Ecto neural progenitor cell (in vitro differentiated cells): Measurements from ENCODE around the gene BRIP1.
"Not testable (repeated sequence)": the region's sequence is repeated elsewhere in the genome, so short reads cannot be mapped to it uniquely, and the experiment has no call there.

ENCODE experiments used
- DNase-seq: peaks from one replicate; pipeline ENCODE4 v3.0.0-alpha.2; 2018; ENCODE audit warnings: low spot score

BRIP1 gene

DNA sequence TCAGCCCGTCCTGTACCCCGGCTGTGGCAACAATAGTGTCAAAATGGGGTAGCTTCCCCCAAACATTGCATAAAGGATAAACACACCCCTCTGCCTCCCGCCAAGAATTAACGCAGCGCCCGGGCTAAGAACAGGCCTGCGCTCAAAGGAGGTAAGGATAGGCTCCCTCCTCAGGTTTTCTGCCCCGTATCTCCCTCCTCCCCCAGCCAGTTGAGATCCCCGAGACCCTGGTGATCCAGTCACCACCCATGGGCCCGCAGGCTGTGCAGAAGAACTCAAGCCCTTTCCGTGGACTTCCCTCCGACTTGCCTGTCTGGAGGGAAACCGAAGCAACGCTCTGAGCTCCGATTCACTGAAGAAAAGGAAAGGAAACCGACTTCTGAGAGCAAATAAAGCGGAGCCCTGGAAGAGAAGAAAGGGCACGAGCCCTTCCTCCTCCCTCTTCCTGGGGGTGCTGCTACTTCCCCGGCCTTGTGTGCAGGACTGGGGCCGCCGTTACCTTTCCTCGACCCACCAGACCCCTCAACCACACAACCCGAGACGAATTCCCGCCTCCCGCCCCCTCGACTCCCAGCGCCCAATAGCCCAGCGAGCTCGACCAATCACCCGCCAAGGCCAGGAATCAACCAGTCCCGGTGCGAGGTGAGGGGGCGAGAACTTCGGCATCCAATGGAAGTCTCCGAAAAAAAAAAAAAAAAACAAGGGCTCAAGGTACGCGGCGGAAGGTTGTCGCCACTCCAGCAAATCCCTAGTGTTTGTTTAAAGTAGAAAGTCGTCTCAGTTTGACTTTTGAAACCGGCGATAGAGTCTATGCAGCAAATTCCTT, at the start of gene BRIP1:
TSS of gene BRIP1 (minus strand) at position 554 of the 826 bp plus-strand sequence. CDS start 1,989 bp downstream, outside the sequence.
- peak; percentile 98 for DNase-seq

DNA sequence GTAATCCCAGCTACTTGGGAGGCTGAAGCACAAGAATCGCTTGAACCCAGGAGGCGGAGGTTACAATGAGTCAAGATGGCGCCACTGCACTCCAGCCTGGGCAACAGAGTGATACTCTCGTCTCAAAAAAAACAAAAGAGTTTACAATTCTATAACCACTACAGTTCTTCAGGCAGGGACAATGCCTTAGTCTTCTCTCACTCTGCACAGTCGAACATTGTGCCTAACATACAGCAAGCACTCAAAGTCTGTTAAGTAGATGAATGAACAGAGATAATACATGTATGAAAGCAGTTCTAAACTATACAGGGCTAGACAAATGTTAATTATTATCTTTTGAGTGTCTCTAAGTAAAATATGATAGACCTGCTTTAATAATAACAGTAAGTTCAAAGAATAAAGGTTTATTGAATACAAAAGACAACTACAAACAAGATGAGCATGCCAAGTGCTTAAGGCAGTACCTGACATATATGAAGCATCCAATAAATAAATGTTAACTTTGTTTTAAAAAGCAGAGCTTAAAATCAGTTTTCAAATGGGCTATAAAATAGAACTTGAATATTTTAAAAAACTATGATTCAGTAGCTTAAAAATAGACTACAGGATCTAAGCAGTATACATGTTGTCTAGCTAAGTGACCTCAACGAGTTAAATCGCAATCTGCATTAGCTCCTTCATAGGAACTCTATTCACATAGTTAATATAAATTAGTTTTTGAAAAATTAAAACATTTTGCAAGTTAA, 45.1 kb upstream of the BRIP1 start:
- no peak for DNase-seq

DNA sequence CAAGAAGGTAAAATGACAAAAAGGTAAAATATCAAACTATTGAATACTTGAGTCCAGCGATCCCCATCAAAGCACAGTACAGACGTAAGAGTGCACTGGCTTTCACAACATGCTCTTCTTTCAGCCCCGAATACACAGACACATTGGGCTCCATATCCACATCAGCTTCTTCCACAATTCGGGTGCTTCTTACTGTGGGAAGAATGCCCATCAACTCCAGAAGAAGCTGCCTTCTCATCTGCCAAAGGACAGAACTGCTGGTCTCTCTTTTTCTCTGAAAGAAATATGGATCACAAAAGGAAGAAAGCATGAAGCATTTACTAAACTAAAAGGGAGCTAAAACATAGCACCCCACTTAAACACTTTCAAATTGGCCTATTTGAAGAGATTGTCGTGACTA, 44.0 kb upstream of the BRIP1 start:
- DNase-seq: no peak

DNA sequence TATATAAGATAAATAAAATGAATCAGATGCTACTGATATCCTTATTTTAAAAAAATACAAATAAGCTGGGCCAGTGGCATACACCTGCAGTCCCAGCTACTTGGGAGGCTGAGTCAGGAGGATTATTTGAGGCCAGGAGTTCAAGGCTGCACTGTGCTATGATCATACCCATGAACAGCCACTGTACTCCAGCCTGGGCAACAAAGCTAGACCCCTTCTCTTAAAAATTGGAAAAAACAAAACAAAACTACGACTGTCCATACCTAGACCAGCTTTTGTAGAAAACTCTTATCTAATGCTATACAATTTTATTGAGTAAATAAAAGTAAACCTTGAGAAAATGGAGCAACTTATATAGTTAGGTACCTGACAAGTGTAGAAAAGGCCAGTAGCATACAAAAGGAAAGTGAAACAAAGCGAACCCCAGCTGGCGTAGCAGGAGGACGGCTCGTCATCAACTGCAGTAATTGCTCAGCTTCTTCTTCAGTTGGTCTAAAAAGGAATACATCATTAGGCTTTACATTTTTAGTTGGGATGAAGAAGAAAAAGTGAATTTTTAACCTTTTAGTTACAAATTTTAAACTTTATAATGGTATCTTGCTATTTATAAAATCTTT, 40.9 kb upstream of the BRIP1 start:
- DNase-seq: no peak

DNA sequence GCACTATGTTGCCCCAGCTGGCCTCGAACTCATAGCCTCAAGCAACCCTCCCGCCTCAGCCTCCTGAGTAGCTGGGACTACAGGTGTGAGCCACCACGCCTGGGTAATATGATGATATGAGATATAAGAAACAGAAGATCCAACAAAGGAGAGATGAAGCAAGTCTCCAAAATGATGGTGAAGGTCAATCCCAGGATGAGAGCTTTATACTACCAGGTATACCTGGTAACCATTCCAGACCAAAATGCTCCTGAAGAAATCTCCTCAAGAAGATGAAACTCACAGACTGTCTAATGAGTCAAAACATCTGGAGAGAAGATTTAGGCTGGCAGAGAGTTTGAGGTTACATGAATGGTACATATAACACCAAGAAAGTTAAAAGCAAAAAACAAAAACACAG, 39.9 kb upstream of the BRIP1 start:
- no peak for DNase-seq

DNA sequence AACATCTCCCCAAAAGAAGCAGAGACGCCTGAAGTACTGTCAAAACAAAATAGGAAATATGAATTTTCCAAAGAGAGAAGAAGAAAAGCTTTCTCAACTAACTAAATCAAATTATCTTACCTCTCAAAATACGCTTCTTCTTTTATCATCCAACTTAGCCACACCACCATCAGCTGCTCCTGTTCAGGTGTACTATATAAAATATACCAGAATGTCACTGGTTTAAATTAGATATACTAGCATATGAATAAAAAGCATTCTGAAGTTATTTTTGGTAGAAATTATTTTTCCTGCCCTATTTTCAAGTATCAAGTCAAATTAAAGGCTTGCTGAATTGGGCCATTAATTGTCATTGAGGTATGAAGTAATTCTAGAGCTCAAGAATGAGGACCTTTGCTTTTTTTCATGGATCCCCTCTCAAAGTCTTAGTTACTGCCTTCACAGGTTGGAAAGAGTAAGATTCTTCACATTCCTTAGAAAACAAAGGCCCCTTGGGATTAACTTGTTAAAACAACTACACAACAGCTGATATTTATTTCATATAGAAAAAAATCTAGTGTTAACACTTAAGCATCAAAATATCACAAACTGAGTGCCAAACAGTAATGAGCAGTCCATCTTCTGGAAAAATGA, 34.3 kb upstream of the BRIP1 start:
- no peak for DNase-seq

DNA sequence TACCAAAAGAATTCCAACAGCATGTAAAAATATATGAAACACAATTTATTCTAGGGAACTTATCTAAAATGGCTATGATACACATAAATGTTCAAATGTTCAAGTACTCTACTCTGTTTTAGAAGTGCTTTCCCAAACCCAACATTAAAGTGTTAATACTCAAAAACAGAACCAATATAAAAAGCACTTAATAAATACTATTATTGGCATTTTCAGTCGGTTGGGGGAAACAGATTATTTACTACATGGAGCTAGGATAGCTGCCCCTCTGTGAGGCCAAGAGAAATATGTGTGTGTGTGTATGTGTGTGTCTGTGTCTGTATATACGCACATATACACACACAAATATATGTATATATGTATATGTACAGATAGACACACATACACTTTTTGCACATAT, 32.1 kb upstream of the BRIP1 start:
- no peak for DNase-seq

DNA sequence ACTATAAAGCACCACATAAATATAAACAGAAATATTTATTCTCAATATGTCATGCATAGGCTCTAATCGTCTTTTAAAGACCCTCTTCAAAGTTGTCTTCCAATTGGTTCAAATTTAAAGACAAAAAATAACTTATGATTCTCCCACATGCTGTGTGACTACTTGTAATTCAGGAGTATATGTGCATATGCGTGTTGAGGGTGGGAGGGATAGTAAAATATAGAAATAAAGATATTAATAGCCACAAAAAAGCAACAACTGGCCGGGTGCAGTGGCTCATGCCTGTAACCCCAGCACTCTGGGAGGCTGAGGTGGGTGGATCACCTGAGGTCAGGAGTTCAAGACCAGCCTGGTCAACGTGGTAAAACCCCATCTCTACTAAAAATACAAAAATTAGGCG, 31.0 kb upstream of the BRIP1 start:
- DNase-seq: not testable (repeated sequence)

DNA sequence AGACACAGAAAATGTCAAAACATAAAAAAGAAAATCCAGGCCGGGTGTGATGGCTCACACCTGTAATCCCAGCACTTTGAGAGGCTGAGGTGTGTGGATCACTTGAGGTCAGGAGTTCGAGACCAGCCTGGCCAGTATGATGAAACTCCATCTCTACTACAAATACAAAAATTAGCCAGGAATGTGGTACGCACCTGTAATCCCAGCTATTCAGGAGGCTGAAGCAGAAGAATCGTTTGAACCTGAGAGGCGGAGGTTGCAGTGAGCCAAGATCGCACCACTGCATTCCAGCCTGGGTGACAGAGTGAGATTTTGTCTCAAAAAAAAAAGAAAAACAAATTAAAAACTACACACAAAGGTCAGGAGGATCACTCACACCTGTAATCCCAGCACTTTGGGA, 24.4 kb upstream of the BRIP1 start:
- DNase-seq: not testable (repeated sequence)

DNA sequence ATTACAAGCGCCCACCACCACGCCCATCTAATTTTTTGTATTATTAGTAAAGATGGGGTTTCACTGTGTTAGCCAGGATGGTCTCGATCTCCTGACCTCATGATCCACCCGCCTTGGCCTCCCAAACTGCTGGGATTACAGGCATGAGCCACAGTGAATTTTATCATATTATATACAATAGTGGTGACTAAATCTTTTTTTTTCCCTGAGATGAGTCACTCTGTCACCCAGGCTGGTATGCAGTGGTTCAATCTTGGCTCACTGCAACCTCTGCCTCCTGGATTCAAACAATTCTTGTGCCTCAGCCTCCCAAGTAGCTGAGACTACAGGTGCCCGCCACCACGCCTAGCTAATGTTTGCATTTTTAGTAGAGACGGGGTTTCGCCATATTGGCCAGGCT, 22.5 kb upstream of the BRIP1 start:
- DNase-seq: not testable (repeated sequence)

DNA sequence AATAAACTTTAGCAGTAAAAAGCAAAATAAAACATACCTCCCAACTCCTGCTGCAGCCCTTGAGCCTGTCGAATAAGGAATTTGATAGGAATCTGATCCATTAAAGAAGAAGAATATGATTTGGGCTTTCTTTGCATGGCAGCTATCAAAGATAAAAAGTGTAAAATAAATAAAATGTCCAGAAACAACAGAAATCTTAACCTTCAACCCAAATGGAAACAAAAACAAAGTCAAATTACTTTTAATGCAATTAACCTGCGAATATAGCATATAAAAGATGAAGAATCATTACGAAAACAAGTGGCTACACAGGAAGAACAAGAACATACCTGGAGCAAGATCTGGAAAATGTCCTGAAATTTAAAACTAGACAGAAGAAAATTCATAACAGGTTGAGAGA, 21.5 kb upstream of the BRIP1 start:
- no peak for DNase-seq

DNA sequence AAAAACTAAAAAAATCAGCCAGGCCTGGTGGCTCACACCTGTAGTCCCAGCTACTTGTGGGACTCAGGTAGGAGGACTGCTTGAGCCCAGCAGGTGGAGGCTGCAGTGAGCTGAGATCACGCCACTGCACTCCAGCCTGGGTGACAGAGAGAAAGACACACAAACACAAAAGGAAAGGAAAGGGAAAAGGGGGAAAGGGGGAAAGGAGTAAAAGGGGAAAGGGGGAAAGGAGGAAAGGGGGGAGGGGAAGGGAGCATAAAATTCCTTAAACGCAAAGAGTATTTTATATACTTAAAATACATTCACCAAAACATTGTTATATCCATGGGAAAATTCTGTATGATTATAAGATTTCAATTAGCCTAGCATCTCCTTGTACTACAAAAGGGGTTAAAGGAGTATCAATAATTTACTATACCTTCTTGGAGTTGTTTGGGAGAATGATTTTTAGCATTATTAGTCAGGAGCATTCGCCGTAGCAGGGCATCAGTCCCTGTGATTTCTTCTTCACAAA, 17.3 kb upstream of the BRIP1 start:
- no peak for DNase-seq

DNA sequence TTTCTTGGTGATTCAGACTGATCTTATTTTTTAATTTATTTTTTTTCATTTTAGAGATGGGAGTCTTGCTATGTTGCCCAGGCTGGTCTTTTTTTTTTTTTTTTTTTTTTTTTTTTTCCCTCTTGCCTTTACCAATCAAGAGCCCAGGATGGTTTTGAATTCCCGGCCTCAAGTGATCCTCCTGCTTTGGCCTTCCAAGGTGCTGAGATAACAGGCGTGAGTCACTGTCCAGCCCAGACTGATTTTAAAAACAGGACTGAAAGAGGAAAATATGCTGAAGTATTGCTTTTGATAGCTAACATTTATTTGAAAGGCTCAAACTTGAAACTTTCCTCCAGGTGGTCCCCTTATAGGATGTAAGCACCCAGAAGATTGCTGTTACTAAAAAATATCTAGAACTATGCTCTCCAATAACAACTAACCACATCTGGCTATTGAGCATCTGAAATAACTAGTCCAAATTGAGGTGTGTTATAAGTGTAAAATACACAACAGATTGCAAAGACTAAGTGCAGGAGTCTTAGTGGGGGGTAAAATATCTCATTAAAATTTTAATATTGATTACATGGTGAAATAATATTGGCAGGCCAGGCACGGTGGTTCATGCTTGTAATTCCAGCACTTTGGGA, 15.8 kb upstream of the BRIP1 start:
- no peak for DNase-seq

DNA sequence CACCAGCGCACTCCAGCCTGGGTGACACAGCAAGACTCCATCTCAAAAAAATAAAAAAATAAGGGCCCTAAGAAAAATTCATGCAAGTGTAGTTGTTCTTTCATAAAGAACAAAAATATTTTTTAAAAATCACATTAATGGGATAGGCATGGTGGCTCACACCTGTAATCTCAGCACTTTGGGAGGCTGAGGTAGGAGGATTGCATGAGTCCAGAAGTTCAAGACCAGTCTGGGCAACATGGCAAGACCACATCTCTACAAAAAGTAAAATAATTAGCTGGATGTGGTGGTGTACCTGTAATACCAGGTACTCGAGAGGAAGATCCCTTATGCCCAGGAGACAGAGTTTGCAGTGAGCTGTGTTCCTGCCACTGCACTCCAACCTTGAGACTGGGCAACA, 15.2 kb upstream of the BRIP1 start:
- no peak for DNase-seq

DNA sequence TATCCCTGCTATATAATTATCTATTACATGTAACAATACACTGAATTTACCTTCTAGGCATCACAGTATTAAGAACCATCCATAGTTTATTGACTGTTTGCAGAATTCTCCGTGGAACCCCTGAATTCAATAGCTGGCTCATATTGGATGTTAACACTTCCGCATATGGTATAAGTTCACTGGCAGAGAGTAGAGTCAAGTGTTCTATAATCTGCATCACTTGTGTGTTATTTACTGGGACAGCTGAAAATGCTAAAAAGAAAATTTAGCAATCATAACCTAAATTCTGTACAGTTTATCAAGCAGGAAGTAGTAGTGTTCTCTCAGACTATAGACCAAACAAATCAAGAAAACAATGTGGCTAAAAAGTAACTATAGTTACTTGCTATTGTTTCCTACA, 14.5 kb upstream of the BRIP1 start:
- DNase-seq: no peak

DNA sequence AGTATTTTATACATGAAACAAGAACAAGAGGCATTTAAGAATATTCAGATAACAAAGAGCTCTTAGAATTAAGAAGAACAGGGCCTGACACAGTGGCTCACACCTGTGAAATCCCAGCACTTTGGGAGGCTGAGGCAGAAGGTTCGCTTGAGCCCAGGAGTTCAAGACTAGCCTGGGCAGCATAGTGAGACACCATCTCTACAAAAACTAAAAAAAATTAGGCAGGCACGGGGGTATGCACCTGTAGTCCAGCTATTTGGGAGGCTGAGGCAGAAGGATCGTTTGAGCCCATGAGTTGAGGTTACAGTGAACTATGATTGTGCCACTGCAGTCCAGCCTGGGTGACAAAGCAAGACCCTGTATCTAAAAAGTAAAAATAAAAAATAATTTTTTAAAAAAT, 12.5 kb upstream of the BRIP1 start:
- no peak for DNase-seq

DNA sequence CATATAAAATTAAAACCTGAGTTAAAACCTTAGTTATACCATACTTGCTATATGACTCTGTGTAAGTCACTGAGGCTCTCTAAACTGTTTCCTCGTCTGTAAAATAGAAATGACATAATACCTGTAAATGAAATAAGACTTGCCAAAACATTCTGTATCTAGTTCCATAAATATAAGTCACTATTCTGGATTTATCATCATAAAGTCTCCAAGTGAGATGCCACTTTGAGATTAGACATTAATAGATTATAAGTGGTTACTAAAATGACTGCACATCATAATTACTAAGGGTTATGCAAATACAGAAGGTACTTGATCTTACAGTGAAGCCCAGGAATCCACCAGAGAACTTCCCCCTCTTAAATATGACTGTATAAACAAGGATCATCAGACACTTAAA, 12.0 kb upstream of the BRIP1 start:
- DNase-seq: no peak

DNA sequence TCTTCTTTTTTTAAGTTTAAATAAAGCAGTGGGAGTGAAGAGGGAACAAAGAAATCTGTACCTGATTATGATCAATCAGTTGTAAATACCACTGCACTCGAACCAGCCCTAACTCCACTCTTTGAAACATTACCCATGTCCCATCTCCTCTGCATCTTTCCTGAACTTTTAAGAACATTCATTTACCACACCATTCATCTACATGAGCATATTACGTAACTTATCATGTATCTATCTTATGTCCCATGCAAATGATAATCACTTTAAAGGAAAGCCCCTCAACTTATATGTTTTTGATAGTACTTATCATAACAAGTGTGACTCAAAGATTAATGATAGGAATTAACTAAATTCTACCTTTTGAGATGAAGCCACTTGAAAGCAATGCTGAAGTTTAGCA, 10.7 kb upstream of the BRIP1 start:
- no peak for DNase-seq

DNA sequence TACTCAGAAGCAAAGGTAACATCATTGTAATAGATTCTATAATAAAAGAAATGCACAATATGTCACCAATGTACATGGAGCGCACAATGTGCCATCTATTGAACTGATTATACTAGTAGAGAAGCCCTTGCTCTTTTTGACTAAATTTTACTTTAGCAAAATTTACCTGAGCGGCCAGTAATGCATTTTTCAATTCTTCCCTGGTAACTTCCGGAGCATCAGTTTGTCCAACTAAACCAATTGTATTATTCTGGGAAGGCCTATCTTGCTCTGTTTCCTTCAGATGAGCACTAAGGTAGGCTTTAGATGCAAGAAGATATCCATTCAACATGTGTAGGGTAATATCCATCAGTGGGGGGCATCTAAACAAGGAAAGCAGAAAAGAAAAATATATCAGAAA, 8.8 kb upstream of the BRIP1 start:
- DNase-seq: no peak

DNA sequence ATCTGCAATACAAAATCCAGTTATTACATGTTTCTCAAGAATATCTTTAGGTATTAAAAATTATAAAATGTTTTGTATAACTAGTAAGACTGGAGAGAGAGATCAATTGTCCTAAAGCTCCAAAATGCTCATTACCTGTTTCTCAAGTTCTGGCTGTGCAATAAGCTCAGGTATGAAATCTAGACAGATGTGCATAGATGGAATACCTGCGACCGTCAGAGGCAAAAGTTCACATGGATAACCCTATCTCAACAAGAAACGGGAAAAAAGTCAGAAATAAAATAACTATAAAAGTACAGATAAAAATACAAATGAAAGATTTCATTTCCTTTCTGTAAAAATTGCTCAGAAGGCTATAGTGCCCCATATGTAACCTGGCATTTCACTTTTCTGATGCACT, 5.8 kb upstream of the BRIP1 start:
- DNase-seq: no peak

DNA sequence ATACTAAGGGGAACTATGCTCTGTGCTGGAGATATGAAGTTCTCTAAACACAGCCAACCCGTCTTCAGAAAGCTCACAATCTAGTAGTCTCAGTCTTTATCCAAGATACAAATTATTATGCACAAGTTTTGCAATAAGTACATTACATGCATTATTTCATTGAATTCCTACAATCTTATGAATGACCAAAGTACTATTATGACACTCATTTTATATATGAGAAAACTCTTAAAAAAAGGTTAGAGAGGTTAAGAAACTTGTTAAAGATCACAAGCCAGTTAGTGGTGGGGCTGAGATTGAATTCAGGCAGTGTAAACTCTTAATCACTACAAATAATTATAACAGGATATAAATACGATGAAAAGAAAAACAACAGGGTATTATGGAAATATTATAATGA, 4.7 kb upstream of the BRIP1 start:
- no peak for DNase-seq

DNA sequence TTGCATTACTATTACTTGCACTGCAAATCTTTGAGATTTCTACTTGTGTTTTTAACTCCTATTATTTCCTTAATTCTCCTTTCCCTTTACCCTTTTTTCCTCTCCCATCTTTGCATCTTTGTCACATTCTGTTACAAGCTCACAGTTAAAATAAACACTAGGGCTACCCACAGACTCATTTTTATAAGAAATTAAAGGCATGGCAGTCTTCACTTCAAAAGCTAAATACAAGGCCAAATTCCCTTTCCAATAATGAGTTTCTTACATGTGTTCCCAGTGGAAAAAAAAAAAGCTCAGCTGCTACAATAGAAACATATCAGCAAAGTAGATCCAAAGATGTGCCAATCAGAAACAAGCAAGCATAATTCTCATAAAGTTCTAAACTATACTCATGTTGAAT, 3.7 kb upstream of the BRIP1 start:
- DNase-seq: no peak
